ENCODE results near the gene POLR1H.

POLR1H gene

GRCh38 chr6:30061858-30062458 is 893 bp downstream of the POLR1H start:
- no peak for DNase-seq (ENCODE audit: low read depth in 3 of 3)

- DNase-seq (ENCODE audit: low read depth in 3 of 3) = no peak
Observed at GRCh38 chr6:30062471-30063178, 1.6 kb downstream of the POLR1H start.

DNA sequence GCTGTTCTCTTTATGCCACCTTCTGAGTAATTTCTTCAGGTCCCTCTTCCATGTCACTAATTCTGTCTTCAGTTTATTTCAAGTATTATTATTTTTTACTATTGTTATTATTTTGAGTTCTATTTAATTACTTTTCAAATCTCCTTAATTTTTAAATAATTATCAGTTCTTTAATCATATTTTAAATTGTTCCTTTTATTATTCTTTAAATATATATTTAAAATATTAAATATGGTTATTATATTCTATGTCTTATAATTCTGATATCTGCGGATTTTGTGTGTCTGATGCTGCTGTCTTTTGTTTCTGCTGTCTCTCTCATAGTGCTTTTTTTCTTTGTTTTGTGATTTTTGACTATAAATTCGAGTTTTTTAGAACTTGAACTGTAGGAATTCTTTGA is 2.2 kb downstream of the POLR1H start:
- no peak for DNase-seq (ENCODE audit: low read depth in 3 of 3)

GRCh38 chr6:30066082-30066481 is 5.0 kb downstream of the POLR1H start:
- no peak for DNase-seq (ENCODE audit: low read depth in 3 of 3)

- peak; percentile 91 to 98 (median 98) for DNase-seq (ENCODE audit: low read depth in 3 of 3)
Observed at GRCh38 chr6:30066577-30067459, 5.8 kb downstream of the POLR1H start, which contains the start of gene PPP1R11. TSS of gene PPP1R11 (plus strand) at chr6:30067198. CDS start at chr6:30067411, 213 bp downstream.

DNA sequence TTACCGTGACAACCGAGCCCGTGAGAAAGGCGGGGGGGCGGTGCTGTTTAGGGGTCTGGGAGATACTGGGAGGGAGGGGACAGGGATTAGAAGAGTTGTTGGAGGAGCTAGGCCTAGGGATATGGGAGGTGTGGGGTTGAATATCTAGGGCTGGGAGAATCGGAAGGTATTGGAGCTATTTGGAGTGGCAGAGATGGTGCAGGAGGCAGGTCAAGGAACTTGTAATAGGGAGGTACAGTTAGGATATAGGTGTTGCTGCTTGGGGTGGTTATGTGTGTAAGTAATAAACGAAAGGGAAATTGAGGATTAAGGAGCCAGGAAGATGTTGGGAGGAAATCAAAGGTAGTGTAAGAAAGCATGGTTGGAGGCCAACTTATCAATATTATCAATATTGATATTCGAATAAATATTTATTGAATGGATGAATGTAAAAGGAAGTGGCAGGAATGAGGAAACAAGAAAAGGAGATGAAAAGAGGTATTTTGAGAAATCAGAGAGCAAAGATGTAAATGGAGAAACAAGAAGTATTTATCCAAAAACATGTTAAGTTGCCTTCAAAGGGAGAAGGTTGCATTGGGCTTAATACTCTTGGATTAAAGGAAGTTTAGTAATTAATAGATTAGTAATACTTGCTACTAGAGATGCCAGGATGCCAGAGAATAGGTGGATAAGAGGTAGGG is 6.5 kb downstream of the POLR1H start:
- no peak for DNase-seq (ENCODE audit: low read depth in 3 of 3)

DNA sequence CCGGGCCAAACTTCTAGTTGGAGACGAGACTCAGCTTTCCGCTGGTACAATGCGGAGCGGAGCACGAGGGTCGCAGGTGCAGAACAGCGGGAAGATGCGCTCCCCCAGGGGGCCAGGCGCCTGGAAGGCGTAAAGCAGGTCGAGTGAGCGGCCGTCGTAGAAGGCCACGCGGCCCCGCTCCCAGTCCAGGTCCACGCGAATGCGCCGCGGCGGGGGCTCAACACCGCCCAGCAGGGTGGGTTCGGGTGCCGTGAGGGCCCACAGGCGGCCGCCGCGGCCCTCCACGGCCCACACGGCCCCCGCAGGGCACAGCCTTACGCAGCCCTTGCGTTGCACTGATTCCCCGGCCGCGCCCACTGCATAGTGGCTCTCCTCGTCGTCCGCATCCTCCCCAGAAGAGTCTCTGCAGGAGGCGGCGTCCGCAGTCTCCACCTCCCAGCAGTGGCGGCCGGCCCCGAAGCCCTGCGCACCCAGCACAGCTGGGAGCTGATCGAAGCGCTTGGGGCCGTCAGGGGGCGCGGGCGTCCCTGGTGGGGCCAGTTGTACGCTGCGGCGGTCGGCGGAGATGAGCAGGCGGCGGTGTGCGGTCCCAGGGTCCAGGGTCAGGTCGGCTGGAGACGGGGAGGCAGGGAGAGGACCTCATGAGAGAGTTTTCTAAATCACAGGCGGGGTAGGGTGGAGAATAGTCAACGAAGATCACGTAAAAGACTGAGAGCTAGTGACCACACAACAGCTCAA is 10.2 kb downstream of the POLR1H start:
- DNase-seq (ENCODE audit: low read depth in 3 of 3) = no peak

GRCh38 chr6:30071858-30072257 is 10.8 kb downstream of the POLR1H start:
- no peak for DNase-seq (ENCODE audit: low read depth in 3 of 3)

DNA sequence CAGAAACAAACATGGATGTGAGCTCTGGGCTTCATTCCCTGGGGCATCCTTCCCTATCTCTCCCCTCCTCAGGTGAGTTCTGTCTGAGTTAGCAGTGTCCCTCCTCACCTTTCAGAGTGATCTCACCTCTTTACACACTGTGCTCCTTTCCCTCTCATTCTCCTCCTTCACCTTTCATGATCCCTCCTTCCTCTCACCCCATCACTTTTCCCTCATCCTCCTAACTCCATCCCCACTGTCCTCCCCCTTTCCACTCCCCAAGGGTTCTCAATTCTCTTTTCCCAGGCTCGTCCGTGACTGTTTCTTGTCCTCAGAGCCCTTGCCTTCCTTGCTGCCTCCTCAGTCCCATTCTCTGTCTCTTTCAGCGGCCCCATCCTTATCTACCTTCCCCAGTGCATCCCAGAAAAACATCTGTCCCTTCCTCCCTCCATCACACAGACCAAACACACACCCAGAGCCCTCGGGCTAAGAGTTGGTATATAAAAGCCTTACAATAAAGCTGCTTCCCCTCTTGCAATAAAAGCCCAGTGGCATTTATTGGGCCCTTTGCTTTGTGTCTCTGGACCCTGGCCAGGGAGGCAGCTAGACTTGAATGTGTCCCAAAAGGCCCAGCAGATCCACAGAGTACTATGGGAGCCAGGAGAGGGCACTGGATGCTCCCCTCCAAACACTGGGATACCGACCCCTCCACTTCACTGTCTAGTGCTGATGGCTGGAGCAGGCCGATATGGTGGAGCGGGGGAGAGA is 12.6 kb downstream of the POLR1H start:
- no peak for DNase-seq (ENCODE audit: low read depth in 3 of 3)

- DNase-seq (ENCODE audit: low read depth in 3 of 3) = no peak
Observed at GRCh38 chr6:30074331-30075093, 13.4 kb downstream of the POLR1H start.

GRCh38 chr6:30075094-30075789 is 14.2 kb downstream of the POLR1H start, which contains the start of gene RNF39:
TSS of gene RNF39 (minus strand) at chr6:30075769. CDS start at chr6:30075585, 184 bp downstream.
- DNase-seq (ENCODE audit: low read depth in 3 of 3) = no peak

DNA sequence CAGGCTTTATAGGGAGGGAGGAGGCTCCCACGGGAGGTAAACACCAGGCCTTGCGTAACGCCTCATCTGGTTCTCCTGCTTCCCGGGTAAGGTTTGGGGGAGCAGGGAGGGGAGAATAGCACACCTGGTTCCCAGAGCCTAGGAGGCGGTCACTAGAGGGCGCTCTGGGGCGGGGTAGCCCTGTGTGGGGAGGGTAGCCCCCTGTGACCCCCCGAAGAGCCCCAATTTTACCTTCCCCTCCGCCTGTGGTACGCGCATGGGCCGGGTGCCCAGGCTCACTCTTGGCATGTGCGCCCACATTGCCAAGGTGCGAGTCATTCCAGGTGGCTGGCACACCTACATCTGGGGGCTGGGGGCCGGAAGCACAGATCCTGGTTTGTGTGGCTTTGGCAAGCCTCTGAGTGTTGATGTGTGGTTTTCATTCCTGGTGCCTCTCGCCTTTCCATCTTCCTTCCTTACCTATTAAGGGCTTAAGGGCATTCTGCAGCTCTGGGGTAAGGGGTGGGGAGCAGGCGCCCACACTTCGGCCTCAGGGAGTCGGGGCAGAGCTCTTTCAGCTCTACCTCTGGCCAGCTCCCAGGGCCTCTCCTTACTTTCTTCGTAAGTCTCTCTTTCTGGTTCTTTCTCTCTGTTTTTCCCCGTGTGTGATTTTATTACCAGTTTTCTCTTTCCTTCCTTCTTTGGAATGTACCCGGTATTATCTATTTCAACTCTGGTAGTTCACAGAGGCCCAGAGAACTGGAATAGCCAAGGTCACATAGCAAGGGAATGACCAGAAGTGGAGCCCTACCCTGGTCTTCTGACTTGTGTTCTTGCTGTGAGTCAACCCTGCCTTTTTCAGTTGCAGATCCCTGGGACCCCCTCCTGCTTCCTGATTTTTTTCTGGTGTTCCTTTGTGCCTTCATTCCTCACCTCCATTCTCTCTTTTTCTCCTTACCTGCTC is 15.0 kb downstream of the POLR1H start:
- no peak for DNase-seq (ENCODE audit: low read depth in 3 of 3)

DNA sequence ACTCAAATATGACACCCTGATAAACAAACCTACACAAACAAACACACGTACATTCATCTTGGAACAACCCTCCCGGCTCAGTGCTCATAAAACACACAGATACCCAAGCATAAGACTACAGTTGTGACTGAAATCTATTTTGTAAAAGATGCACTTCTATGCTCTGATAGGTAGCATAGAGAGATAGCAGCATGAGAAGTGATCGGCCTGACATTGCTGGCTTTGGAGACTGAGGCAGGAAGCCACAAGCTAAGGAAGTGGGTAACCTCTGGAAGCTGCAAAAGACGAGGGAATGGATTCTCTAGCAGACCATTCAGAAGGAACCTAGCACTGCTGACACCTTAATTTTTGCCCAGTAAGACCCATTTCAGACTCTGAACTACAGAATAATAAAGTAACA is 16.2 kb downstream of the POLR1H start:
- no peak for DNase-seq (ENCODE audit: low read depth in 3 of 3)

- DNase-seq (ENCODE audit: low read depth in 3 of 3) = no peak
Observed at GRCh38 chr6:30087876-30088275, 26.8 kb downstream of the POLR1H start.

DNA sequence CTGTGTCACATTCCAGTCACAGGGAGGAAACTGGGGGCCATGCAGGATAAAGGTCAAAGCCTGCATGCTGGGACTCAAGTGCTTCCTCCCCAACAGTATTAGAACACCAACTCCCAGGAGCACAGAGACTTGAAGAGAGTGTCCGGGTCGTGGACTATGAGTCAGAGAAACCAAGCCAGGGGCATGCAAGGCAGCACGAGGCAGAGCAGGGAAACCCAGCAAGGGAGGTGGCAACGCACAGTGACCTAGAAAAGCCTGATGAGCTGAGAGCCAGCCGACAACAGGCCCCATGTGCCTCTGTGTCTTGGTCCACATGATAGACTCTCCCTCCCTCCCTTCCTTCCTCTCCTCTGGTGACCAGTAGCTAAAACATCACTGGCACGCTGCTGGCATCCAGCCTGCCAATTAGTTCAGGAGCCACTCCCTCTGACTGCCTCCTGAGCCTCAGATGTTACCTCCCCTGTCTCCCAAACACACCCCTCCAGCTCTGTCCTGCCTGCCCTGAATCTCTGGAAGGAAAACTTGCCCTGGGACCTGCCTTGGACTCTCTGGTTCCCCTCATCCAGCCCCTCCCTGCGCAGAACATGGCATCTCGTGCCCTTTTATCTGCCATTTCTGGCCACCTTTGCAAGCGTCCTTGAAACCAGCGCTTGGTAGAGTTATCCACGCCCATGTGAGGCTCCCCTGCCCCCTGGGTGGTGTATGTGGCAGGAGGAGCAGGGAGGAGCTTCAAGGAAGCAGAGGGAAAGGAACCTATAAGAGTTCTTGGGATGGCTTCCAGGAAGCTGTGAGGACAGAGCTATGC is 30.7 kb downstream of the POLR1H start:
- no peak for DNase-seq (ENCODE audit: low read depth in 3 of 3)

GRCh38 chr6:30092852-30093543 is 31.9 kb downstream of the POLR1H start:
- no peak for DNase-seq (ENCODE audit: low read depth in 3 of 3)

Data from stimulated activated CD4-positive, alpha-beta T cell treated with anti-CD3 and anti-CD28 coated beads, TNF-alpha, amount 100 ng/mL, for 4 hours (primary cell).